ENCODE measurements around the gene POU6F2. TPM values are rescaled to one million over a fixed set of nuclear protein-coding genes. Genes with fewer than 3 reads are reported as not detected.

POU6F2 gene
- total RNA-seq, 1 donor from 2014 or later, result not detected

DNA sequence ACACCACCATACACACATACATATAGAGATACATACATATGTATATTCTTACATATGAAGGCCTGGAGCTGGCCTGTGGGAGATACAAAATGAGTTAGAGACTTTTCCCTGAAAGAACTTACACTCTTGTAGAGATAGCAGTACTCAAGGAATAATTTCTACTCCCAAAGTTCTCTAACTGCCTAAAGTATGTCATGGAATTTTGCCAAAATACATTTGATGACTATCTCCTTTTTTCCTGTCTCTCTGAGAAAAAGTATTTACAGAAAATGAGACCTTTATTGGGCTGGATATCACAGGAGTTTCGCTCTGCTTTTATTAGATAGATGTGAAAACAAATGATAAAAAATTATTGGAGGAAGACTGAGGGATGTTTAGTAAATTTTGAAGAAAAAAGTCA is 220.1 kb downstream of the POU6F2 start:
- Histone ChIP-seq H3K27me3 (no peaks in the 10 kb centered on the region), H3K27ac (no peak overlapping the region), H3K36me3 (no peaks in the 10 kb centered on the region), H3K9me3 (no peaks in the 10 kb centered on the region), H3K4me3 (no peak overlapping the region), H3K4me1 (no peaks in the 10 kb centered on the region)
- no peak for DNase-seq (ENCODE audit: low spot score in 2 of 2)
- intact Hi-C loops (cut with DNase I), result no loop called here
- TF ChIP-seq, protein P1, sequence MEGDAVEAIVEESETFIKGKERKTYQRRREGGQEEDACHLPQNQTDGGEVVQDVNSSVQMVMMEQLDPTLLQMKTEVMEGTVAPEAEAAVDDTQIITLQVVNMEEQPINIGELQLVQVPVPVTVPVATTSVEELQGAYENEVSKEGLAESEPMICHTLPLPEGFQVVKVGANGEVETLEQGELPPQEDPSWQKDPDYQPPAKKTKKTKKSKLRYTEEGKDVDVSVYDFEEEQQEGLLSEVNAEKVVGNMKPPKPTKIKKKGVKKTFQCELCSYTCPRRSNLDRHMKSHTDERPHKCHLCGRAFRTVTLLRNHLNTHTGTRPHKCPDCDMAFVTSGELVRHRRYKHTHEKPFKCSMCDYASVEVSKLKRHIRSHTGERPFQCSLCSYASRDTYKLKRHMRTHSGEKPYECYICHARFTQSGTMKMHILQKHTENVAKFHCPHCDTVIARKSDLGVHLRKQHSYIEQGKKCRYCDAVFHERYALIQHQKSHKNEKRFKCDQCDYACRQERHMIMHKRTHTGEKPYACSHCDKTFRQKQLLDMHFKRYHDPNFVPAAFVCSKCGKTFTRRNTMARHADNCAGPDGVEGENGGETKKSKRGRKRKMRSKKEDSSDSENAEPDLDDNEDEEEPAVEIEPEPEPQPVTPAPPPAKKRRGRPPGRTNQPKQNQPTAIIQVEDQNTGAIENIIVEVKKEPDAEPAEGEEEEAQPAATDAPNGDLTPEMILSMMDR (IDR thresholded peaks at IDR 0.05), result no peak

DNA sequence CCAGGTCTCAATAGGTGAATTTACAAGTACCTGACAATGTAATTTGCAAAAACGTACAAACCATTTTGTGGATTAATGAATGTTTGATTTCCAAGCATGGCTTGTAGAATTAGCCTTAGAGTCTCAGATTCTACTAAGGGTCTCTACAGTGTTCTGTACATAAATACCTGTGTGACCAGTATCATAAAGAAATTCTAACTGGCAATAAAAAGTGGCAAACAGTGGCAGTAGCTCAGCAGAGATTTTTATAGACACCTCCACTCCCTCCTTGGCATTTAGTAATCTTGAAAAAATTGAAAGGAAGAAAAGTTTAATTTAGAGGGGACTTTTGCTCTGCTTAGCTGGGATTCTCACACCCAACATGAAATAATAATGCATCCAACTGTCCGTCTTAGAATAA is 220.8 kb downstream of the POU6F2 start:
- DNase-seq (ENCODE audit: low spot score in 2 of 2), result no peak
- no peaks in the 10 kb centered on the region for H3K36me3 ChIP-seq
- no peak overlapping the region for H3K4me3 ChIP-seq
- TF ChIP-seq, protein P1 (IDR thresholded peaks at IDR 0.05), result no peak
- intact Hi-C loops (cut with DNase I), result no loop called here
- no peaks in the 10 kb centered on the region for H3K9me3 ChIP-seq
- no peak overlapping the region for H3K27ac ChIP-seq
- H3K4me1 ChIP-seq, result no peaks in the 10 kb centered on the region
- H3K27me3 ChIP-seq, result no peaks in the 10 kb centered on the region

DNA sequence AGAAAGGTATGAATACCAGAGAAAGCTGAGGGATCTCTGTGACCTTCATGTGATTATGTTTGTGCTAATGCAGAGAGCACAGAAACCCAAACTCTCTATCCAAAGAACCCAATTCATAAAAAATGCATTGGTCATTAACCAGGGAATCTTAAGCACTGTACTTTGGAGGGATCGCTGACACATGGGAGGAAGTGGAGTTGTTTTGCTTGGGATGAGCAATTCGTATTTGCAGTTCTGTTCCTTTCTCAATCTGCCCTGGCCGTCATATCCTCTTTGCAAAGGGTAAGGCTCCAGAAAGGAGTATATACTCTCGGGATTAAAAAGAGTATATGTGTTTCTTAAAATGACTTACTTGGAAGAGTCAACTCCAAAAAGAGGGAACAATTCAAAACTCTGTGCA is 221.3 kb downstream of the POU6F2 start:
- H3K36me3 ChIP-seq, result no peaks in the 10 kb centered on the region
- H3K9me3 ChIP-seq, result no peaks in the 10 kb centered on the region
- H3K27ac ChIP-seq, result no peak overlapping the region
- no peaks in the 10 kb centered on the region for H3K27me3 ChIP-seq
- intact Hi-C loops (cut with DNase I), result no loop called here
- no peak for DNase-seq (ENCODE audit: low spot score in 2 of 2)
- no peak overlapping the region for H3K4me3 ChIP-seq
- H3K4me1 ChIP-seq, result no peaks in the 10 kb centered on the region
- TF ChIP-seq, protein P1 (IDR thresholded peaks at IDR 0.05), result no peak

DNA sequence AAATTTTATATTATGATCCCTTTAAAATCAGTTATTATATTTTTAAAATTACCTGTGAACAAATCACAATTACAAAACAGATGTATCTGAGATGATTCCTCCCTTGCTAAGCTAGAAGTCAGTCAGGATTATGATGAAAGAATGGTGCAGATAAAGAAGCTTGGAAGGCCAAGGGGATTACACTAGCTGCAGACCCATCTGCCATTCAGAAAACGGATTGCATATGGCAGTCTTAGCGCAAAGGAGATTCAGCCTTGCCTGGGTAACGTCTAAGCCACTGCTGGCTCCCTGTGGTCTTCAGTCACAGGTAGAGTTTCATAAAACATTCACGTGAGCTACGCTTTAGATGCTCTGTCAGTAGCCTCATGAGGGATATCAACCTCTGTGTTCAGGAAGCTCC is 222.2 kb downstream of the POU6F2 start:
- TF ChIP-seq, protein P1 (IDR thresholded peaks at IDR 0.05), result no peak
- Histone ChIP-seq H3K36me3 (no peaks in the 10 kb centered on the region), H3K4me3 (no peak overlapping the region), H3K4me1 (no peaks in the 10 kb centered on the region), H3K27me3 (no peaks in the 10 kb centered on the region), H3K9me3 (no peaks in the 10 kb centered on the region), H3K27ac (no peak overlapping the region)
- no peak for DNase-seq (ENCODE audit: low spot score in 2 of 2)
- intact Hi-C loops (cut with DNase I), result no loop called here

DNA sequence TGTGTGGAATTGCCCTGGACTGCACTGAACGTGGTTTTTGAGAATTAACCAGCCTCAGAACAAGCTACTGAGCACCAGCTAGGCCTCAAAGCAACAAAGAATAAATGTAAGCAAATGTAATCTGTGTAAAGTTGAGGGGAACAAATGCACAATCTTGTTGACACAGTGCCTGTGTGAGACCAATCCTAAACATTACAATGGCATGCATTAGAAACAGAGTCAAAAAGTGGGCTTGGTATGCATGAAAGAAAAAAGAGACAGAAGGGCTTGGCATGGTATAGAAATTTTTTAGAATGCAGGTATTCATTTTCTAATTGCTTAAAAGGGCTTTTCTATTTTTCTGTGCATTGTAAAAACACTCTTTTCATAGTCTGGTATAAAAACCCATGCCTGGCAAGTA is 224.3 kb downstream of the POU6F2 start:
- H3K36me3 ChIP-seq, result no peaks in the 10 kb centered on the region
- DNase-seq (ENCODE audit: low spot score in 2 of 2), result no peak
- intact Hi-C loops (cut with DNase I), result no loop called here

More for the DNA sequence above, 224.3 kb downstream of the POU6F2 start:
- TF ChIP-seq, protein P1 (IDR thresholded peaks at IDR 0.05), result no peak
- H3K4me1 ChIP-seq, result no peaks in the 10 kb centered on the region
- no peaks in the 10 kb centered on the region for H3K27me3 ChIP-seq
- no peak overlapping the region for H3K27ac ChIP-seq
- H3K9me3 ChIP-seq, result no peaks in the 10 kb centered on the region
- no peak overlapping the region for H3K4me3 ChIP-seq
